Mesenchymal stem cell (in vitro differentiated cells and primary cell): ENCODE measurements around the gene MOB3B.

Source experiments
- DNase-seq: peaks from one replicate; pipeline ENCODE4 v3.0.0-alpha.2; 2013
- H2AFZ ChIP-seq: one replicate; pipeline ENCODE4 v1.6.1; 2013; ENCODE audit warnings: low read depth, mild to moderate bottlenecking, control low read depth, inconsistent platforms, low read length, moderate library complexity
- H2AK5ac ChIP-seq: 2 replicates; pipeline ENCODE4 v1.6.1; 2013; ENCODE audit warnings: low read length, moderate library complexity, mild to moderate bottlenecking, inconsistent platforms; ENCODE audit not compliant: severe bottlenecking
- H2BK120ac ChIP-seq: one replicate; pipeline ENCODE4 v1.6.1; 2013; ENCODE audit warnings: low read depth, mild to moderate bottlenecking, inconsistent platforms, low read length, moderate library complexity
- H2BK12ac ChIP-seq, 2 experiments: one replicate each; pipeline ENCODE4 v1.6.1; 2013; ENCODE audit warnings: inconsistent platforms in 2 of 2, low read length in 2 of 2, mild to moderate bottlenecking in 2 of 2, moderate library complexity in 2 of 2, control low read depth in 1 of 2
- H2BK15ac ChIP-seq: one replicate; pipeline ENCODE4 v1.6.1; 2013; ENCODE audit warnings: mild to moderate bottlenecking, low read depth, inconsistent platforms; ENCODE audit not compliant: poor library complexity, severe bottlenecking
- H2BK5ac ChIP-seq: 2 replicates; pipeline ENCODE4 v1.6.1; 2013; ENCODE audit warnings: low read depth, mild to moderate bottlenecking, low read length, control low read depth, inconsistent platforms; ENCODE audit not compliant: poor library complexity, severe bottlenecking
- H3K14ac ChIP-seq, 2 experiments: one replicate each; pipeline ENCODE4 v1.6.1; 2013; ENCODE audit warnings: inconsistent platforms in 2 of 2, low read length in 2 of 2, control low read depth in 1 of 2, mild to moderate bottlenecking in 1 of 2, moderate library complexity in 1 of 2
- H3K18ac ChIP-seq, 2 experiments: one replicate each; pipeline ENCODE4 v1.6.1; 2013; ENCODE audit warnings: inconsistent platforms in 2 of 2, low read length in 2 of 2, control low read depth in 1 of 2, low read depth in 1 of 2, mild to moderate bottlenecking in 1 of 2
- H3K23ac ChIP-seq, 2 experiments: one replicate each; pipeline ENCODE4 v1.6.1; 2013; ENCODE audit warnings: inconsistent platforms in 2 of 2, low read length in 2 of 2, mild to moderate bottlenecking in 2 of 2, moderate library complexity in 2 of 2, control low read depth in 1 of 2
- H3K27ac ChIP-seq: 2 replicates; pipeline ENCODE4 v1.5.1; 2013; ENCODE audit warnings: mild to moderate bottlenecking, moderate library complexity, low read length, control low read depth, inconsistent platforms; ENCODE audit not compliant: poor library complexity, severe bottlenecking
- H3K27me3 ChIP-seq, 2 experiments: 2 replicates each; pipeline versions ENCODE4 v1.6.1 to v1.7.0; 2013; ENCODE audit warnings: low read length in 2 of 2, mild to moderate bottlenecking in 2 of 2, moderate library complexity in 2 of 2, control low read depth in 1 of 2, inconsistent platforms in 1 of 2; ENCODE audit not compliant: control insufficient read depth in 1 of 2, insufficient read depth in 1 of 2
- H3K36me3 ChIP-seq, 2 experiments: 2 replicates each; pipeline versions ENCODE4 v1.6.1 to v1.7.0; 2013; ENCODE audit warnings: low read length in 2 of 2, control low read depth in 1 of 2, inconsistent platforms in 1 of 2, low read depth in 1 of 2, mild to moderate bottlenecking in 1 of 2; ENCODE audit not compliant: insufficient read depth in 2 of 2, control insufficient read depth in 1 of 2
- H3K4ac ChIP-seq, 2 experiments: one replicate each; pipeline ENCODE4 v1.6.1; 2013; ENCODE audit warnings: inconsistent platforms in 2 of 2, low read length in 2 of 2, mild to moderate bottlenecking in 2 of 2, moderate library complexity in 2 of 2, control low read depth in 1 of 2, low read depth in 1 of 2
- H3K4me1 ChIP-seq: 2 replicates; pipeline ENCODE4 v1.6.1; 2013; ENCODE audit warnings: low read depth, low read length, control low read depth; ENCODE audit not compliant: control insufficient read depth, insufficient read depth
- H3K4me2 ChIP-seq: 2 replicates; pipeline ENCODE4 v1.6.1; 2013; ENCODE audit warnings: low read length, mild to moderate bottlenecking, inconsistent platforms; ENCODE audit not compliant: poor library complexity, severe bottlenecking
- H3K4me3 ChIP-seq, 2 experiments: 2 replicates each; pipeline versions ENCODE4 v1.5.1 to v1.7.0; 2013; ENCODE audit warnings: low read length in 2 of 2, mild to moderate bottlenecking in 2 of 2, control low read depth in 1 of 2, low read depth in 1 of 2; ENCODE audit not compliant: insufficient read depth in 1 of 2
- H3K79me1 ChIP-seq: replicated peaks from 2 replicates; pipeline ENCODE4 v1.6.1; 2013; ENCODE audit warnings: mild to moderate bottlenecking, control low read depth, low read length, inconsistent platforms; ENCODE audit not compliant: poor library complexity, severe bottlenecking
- H3K9ac ChIP-seq: 2 replicates; pipeline ENCODE4 v1.7.0; 2013; ENCODE audit warnings: mild to moderate bottlenecking, low read length, moderate library complexity
- H3K9me3 ChIP-seq: 2 replicates; pipeline ENCODE4 v1.7.0; 2013; ENCODE audit warnings: mild to moderate bottlenecking, low read length; ENCODE audit not compliant: control insufficient read depth
- H4K8ac ChIP-seq: one replicate; pipeline ENCODE4 v1.6.1; 2013; ENCODE audit warnings: inconsistent platforms, mild to moderate bottlenecking, low read length, moderate library complexity
- H4K91ac ChIP-seq: one replicate; pipeline ENCODE4 v1.6.1; 2013; ENCODE audit warnings: mild to moderate bottlenecking, low read length, inconsistent platforms
- WGBS: methylation state at CpG from one replicate; pipeline ENCODE4 v1.1.7; 2013; ENCODE audit warnings: mixed read lengths; 5-methylcytosine and 5-hydroxymethylcytosine counted together

MOB3B gene

DNA sequence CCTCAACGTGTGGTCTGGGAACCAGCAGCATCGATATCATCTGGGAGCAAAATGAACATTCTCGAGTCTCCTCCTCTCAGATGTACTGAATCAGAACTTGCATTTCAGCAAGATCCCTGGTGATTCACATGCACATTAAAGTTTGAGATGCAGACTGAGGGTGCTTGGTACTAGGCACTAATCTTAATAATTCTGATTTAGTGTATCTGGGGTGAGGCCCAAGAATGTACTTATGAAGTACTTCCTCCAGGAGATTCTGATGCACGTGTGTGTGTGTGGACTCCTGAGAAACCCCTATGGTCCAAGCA is 176.5 kb downstream of the MOB3B start:
- Histone ChIP-seq H2BK5ac (no peak overlapping the region), H2AK5ac (no peak overlapping the region), H2BK15ac (no peak overlapping the region), H4K8ac (no peak overlapping the region), H3K4me3 (no peak overlapping the region), H2BK120ac (no peak overlapping the region), H3K27ac (no peak overlapping the region), H3K23ac (no peak overlapping the region), H3K9me3 (no peaks in the 10 kb centered on the region), H3K79me1 (no peaks in the 10 kb centered on the region), H3K4me1 (no peaks in the 10 kb centered on the region), H2AFZ (no peak overlapping the region), H3K27me3 (peaks cover 0 to 18% of the 10 kb centered on the region in 2 experiments), H3K4me2 (no peak overlapping the region), H2BK12ac (no peak overlapping the region), H3K4ac (no peak overlapping the region), H3K18ac (no peak overlapping the region), H3K9ac (no peak overlapping the region), H3K36me3 (no peaks in the 10 kb centered on the region), H4K91ac (no peak overlapping the region), H3K14ac (no peak overlapping the region)
- WGBS, result 76% methylated on average over 4 of the region's 4 CpGs
- no peak for DNase-seq

DNA sequence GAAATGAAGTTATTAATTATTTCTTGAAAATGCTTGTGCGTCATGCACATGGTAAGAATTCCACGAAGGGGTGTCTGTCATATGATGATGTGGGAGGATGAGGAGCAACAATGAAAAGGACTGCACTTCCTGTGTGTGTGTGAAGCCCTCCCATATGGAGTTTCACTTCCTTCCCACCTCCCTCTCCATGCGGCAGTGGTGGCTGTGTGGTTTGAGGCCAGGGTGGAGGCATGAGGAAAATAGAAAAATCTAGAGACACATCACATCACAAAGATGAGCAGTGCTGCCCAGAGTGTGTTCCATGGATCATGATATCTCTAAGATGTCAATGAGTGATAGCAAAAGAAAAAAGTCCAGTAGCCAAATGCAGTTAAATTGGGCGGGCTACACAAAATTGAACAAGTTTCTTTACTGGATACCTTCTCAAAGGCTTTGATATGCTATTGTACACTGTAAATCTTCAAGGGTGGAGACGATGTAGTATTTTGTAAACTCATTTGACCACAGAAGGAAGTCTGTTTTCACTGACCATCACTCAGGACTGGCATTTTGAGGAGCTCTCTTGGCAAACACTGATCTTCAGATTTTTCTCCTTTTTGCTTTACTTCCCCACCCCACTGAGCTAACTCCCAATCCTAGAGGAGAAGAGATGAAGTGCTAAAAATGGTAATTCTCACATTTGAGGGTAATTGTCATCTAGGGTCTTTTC is 177.0 kb downstream of the MOB3B start:
- H2BK120ac ChIP-seq, result no peak overlapping the region
- no peak overlapping the region for H3K9ac ChIP-seq
- no peak overlapping the region for H3K23ac ChIP-seq
- no peak overlapping the region for H3K27ac ChIP-seq
- H3K27me3 ChIP-seq, result peaks cover 0 to 18% of the 10 kb centered on the region in 2 experiments
- peak overlapping the region in 1 of 2 experiments; percentile 58 for H3K14ac ChIP-seq
- no peak overlapping the region for H4K91ac ChIP-seq
- H3K4me3 ChIP-seq, result no peak overlapping the region
- no peak overlapping the region for H2AFZ ChIP-seq
- no peaks in the 10 kb centered on the region for H3K36me3 ChIP-seq
- H3K18ac ChIP-seq, result no peak overlapping the region
- no peaks in the 10 kb centered on the region for H3K4me1 ChIP-seq
- no peak overlapping the region for H2BK15ac ChIP-seq
- no peak overlapping the region for H3K4me2 ChIP-seq
- H2AK5ac ChIP-seq, result no peak overlapping the region
- 96% methylated on average over 4 of the region's 5 CpGs for WGBS
- no peak overlapping the region for H3K4ac ChIP-seq
- H4K8ac ChIP-seq, result no peak overlapping the region
- H2BK12ac ChIP-seq, result no peak overlapping the region
- no peaks in the 10 kb centered on the region for H3K79me1 ChIP-seq
- H2BK5ac ChIP-seq, result no peak overlapping the region
- DNase-seq, result no peak
- no peaks in the 10 kb centered on the region for H3K9me3 ChIP-seq

DNA sequence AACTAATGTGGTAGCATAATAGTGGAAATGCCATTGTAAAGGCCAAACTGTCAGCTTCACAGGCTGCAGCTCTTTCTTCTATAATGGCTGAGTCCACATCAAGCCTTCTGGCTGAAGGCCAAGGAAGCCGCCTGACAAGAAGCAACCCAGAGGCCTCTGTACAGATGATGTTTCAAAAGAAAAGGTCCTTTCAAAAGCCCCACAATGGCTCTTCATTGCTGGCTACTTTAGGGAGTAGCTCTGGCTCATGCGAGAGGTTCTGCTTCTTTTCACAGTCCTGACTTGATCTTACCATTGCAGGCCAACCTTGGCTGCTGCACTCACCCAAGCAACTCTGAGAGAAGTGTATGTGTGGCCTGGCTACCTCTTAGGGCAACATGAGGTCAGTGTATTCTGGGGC is 178.2 kb downstream of the MOB3B start:
- Histone ChIP-seq H2BK120ac (no peak overlapping the region), H3K23ac (no peak overlapping the region), H3K4me1 (no peaks in the 10 kb centered on the region), H3K36me3 (no peaks in the 10 kb centered on the region), H3K27ac (no peak overlapping the region), H4K91ac (no peak overlapping the region), H2BK12ac (no peak overlapping the region), H3K4ac (no peak overlapping the region), H2AFZ (no peak overlapping the region), H2AK5ac (no peak overlapping the region), H3K14ac (no peak overlapping the region), H3K79me1 (no peaks in the 10 kb centered on the region), H2BK5ac (no peak overlapping the region), H3K9me3 (no peaks in the 10 kb centered on the region), H3K4me3 (no peak overlapping the region), H3K27me3 (peaks cover 0 to 18% of the 10 kb centered on the region in 2 experiments), H3K9ac (no peak overlapping the region), H3K18ac (no peak overlapping the region), H4K8ac (no peak overlapping the region), H3K4me2 (no peak overlapping the region), H2BK15ac (no peak overlapping the region)
- peak; percentile 15 for DNase-seq
- WGBS, result 96% methylated on average over 2 of the region's 2 CpGs

DNA sequence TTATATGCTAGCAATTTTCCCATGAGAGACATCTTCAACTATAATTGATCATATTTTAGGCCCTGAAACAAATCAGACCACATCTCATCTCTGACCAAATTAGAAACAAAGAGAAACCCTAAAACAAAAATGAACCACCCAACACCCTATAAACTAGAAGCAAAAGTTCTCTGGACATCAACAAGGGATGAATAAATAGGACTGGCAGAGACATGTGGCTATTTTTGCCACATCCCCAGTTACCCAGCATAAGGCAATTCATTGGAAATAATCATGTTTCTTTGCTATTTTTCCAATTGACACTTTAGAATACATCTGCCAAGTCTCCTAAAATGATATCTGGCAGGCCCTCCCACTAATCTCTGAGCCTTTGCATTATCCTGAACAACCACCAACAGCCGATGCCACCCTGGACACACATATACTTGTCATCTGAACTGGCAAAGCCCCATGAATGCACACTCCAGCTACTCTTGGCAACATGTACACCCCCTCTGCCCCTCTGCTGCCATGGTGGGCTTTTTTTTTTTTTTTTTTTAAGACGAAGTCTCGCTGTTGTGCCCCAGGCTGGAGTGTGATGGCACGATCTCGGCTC is 179.1 kb downstream of the MOB3B start:
- Histone ChIP-seq H2AFZ (no peak overlapping the region), H3K18ac (no peak overlapping the region), H3K4me1 (no peaks in the 10 kb centered on the region), H2BK120ac (no peak overlapping the region), H3K4ac (no peak overlapping the region), H3K27ac (no peak overlapping the region), H2AK5ac (no peak overlapping the region), H2BK5ac (no peak overlapping the region), H4K91ac (no peak overlapping the region), H3K4me3 (no peak overlapping the region), H3K4me2 (no peak overlapping the region), H3K14ac (no peak overlapping the region), H3K23ac (no peak overlapping the region), H4K8ac (no peak overlapping the region), H3K9ac (no peak overlapping the region), H2BK15ac (no peak overlapping the region), H3K9me3 (no peaks in the 10 kb centered on the region), H3K36me3 (no peaks in the 10 kb centered on the region), H3K79me1 (no peaks in the 10 kb centered on the region), H3K27me3 (peaks cover 0 to 18% of the 10 kb centered on the region in 2 experiments), H2BK12ac (no peak overlapping the region)
- WGBS, result 94% methylated on average over 5 of the region's 5 CpGs
- no peak for DNase-seq
